GM23248 (cell line): ENCODE results near the gene PLPP6.

ENCODE experiments used
- EZH2 ChIP-seq: fragments of 200-600 bp; sonication (generic); IDR thresholded peaks from 2 replicates; pipeline ENCODE4 v1.6.1; 2018; ENCODE audit warnings: antibody characterized with exemption, mild to moderate bottlenecking; ENCODE audit not compliant: insufficient read depth, poor library complexity, severe bottlenecking
- EZH2phosphoT487 ChIP-seq: fragments of 200-600 bp; sonication (generic); IDR thresholded peaks from 2 replicates; pipeline ENCODE4 v1.6.1; 2018; ENCODE audit warnings: antibody characterized with exemption, moderate library complexity, mild to moderate bottlenecking, low read depth; ENCODE audit not compliant: insufficient read depth

GRCh38 chr9:4630836-4631235 is 31.3 kb upstream of the PLPP6 start:
- no peak for TF ChIP-seq EZH2
- TF ChIP-seq EZH2phosphoT487 = no peak
